ENCODE data around the gene SLC16A13.
"Not testable (repeated sequence)": the region's sequence is repeated elsewhere in the genome, so short reads cannot be mapped to it uniquely, and the experiment has no call there.

Gene SLC16A13

DNA sequence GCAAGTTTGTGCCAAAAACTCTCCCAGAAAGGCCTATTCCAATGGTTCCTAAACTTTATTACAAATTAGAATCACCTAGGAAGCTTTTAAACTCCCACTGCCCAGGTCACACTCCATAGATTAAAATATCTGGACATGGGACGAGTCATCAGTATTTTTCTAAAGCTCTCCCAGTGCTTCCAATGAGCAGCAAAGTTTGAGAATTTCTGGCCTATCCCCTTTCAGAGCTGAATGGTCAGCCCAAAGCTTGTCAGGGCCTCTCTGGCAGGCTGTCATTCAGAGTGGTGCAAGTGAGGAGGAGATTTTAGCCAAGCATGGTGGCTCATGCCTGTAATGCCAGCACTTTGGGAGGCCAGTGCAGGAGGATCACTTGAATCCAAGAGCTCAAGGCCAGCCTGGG is 10.6 kb upstream of the SLC16A13 start:
- H3K4me3 ChIP-seq (ENCODE audit: low read depth, low read length): no peak overlapping the region
- DNase-seq (ENCODE audit: low read depth): no peak

GRCh38 chr17:7026471-7027115 is 9.2 kb upstream of the SLC16A13 start:
- H3K4me3 ChIP-seq (ENCODE audit: low read depth, low read length): no peak overlapping the region

GRCh38 chr17:7027335-7027734 is 8.5 kb upstream of the SLC16A13 start:
- H3K4me3 ChIP-seq (ENCODE audit: low read depth, low read length): no peak overlapping the region
- DNase-seq (ENCODE audit: low read depth): no peak

More at GRCh38 chr17:7026471-7027115, 9.2 kb upstream of the SLC16A13 start:
- DNase-seq (ENCODE audit: low read depth): no peak

GRCh38 chr17:7029096-7029495 is 6.7 kb upstream of the SLC16A13 start:
- DNase-seq (ENCODE audit: low read depth): no peak

DNA sequence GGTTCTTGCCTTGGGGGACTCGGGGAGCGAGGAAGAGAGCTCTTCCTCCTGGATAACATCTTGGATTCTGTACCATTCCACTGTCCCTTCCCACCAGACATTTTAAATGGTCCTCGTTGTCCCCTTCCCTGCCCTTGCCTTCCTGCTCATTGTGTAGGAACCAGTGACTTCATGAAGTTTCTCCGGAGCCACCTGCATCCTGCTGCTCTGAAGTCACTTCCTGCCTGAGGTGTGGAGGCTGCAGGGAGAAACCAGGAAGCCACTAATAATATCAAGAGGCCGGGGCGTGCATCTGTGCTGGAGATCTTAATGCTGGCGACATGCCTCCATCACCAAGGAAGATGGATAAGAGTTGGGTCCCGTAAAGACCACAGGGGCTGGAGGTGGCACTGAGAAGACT is 6.2 kb upstream of the SLC16A13 start:
- no peak overlapping the region for H3K4me3 ChIP-seq (ENCODE audit: low read depth, low read length)
- DNase-seq (ENCODE audit: low read depth): no peak

More at GRCh38 chr17:7029096-7029495, 6.7 kb upstream of the SLC16A13 start:
- no peak overlapping the region for H3K4me3 ChIP-seq (ENCODE audit: low read depth, low read length)

DNA sequence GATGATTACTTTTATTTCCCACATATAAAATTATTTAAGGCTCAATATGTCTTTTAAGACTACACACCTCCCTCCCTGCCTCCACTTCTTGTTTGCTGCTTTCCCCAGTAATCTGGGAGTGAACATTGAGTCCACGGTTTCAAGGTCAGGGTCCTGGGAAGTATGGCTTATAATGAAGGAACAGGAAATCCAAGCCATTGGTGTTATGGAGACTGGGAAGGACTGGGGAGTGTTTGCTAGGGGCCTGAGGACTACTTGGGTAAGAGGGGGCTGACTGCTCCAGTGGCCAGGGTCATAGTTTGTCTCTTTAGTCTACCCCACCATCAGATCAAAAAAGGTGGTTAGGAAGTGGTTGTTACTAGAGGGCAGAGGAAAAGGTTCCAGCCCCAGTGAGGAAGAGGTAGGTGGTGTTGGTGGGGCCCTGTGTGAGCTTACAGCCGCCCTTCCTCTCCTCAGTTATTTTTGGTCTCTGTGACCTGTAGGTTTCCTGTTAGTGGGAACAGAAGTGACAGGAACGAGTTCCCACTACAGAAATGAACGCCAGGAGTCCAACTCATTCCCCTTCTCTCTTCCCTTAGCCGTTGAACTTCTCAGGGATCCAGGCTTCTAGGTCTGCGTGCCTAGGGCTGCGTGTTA is 742 bp upstream of the SLC16A13 start:
- no peak for DNase-seq (ENCODE audit: low read depth)
- peak overlapping the region; percentile 76 for H3K4me3 ChIP-seq (ENCODE audit: low read depth, low read length)

- H3K4me3 ChIP-seq (ENCODE audit: low read depth, low read length): no peak overlapping the region
- DNase-seq (ENCODE audit: low read depth): no peak
Observed at GRCh38 chr17:7038025-7038862, 2.4 kb downstream of the SLC16A13 start.

DNA sequence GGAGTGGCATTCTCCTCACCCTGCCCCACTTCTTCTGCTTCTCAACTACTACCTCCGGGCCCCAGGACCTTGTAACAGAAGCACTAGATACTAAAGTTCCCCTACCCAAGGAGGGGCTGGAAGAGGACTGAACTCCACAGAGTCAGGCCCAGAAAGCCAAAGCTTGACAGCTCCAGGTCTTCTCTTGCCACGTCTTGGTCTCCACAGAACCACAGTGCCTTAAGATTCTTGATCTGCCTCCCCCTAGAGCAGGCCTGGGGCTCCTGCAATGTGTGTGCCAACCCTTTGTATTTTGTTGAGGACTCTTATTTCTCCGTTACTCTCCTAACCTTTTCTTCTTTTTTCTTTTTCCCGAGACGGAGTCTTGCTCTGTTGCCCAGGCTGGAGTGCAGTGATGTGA is 4.0 kb downstream of the SLC16A13 start:
- no peak for DNase-seq (ENCODE audit: low read depth)
- no peak overlapping the region for H3K4me3 ChIP-seq (ENCODE audit: low read depth, low read length)

GRCh38 chr17:7041607-7042500 is 6.0 kb downstream of the SLC16A13 start:
- peak overlapping the region; percentile 15 for H3K4me3 ChIP-seq (ENCODE audit: low read depth, low read length)

GRCh38 chr17:7042501-7043181 is 6.8 kb downstream of the SLC16A13 start:
- no peak for DNase-seq (ENCODE audit: low read depth)
- H3K4me3 ChIP-seq (ENCODE audit: low read depth, low read length): peak overlapping the region; percentile 40

More at GRCh38 chr17:7041607-7042500, 6.0 kb downstream of the SLC16A13 start:
- no peak for DNase-seq (ENCODE audit: low read depth)

GRCh38 chr17:7043182-7043496 is 7.3 kb downstream of the SLC16A13 start:
- DNase-seq (ENCODE audit: low read depth): no peak
- peak overlapping the region; percentile 40 for H3K4me3 ChIP-seq (ENCODE audit: low read depth, low read length)

DNA sequence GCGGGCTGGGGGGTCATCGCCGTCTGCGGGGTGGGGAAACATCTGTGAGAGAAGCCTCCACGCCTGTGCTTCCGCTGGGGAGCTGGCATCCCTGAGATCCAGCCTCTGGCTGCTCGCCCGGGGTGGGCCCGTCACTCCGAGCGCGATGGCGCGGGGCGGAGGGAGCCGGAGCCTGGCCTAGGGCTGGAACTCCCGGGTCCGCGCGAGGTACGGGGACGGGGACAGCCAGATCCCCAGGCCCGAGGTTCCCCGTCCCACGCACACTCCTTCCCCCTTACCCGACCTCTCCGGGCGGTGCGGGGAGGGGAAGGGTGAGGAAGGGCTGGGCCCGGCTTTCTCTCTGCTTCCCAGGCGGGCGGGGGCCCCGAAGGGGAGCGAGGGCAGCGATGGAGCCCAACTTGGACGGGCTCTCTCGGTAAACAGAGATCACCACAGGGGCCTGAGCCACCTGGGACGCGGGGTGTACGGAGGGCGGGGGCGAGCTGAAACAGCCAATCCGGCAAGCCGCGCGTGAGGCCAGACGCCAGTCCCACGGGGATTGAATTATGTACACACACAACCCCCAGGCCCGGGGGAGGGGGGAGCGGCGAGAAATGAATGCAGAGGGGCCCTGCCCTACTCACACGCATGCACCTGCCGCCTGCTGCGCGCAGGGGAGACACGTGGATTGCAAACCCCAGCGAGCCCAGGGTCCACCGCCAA is 7.8 kb downstream of the SLC16A13 start, which contains the start of gene SLC16A11:
Gene SLC16A11 (minus strand): TSS at position 596 of the 702 bp plus-strand sequence. CDS start 579 bp downstream, at position 17.
- DNase-seq (ENCODE audit: low read depth): no peak

DNA sequence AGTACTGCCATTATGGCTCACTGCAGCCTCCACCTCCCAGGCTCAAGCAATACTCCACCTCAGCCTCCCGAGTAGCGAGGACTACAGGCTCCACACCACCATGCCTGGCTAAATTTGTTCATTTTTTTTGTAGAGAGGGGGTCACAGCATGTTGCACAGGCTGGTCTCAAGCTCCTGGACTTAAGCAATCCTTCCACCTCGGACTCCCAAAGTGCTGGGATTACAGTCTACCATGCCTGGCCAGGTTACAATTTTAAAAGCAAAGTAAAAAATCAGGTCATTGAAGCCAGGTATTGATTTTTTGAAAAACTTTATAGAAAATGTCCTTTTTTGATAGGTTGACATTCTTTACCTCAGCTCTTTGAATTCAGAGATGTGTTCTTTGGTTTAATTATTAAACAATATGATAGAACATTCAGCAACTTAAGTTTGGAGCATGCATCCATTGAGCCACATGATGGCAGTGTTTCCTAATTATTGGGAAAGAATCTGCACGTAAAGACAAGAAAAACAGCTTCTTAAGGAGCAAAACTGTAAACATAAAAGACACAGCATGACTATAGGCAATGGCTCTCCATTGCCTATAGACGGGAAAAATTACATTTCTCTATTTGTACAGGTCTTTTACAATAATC is 9.8 kb downstream of the SLC16A13 start:
- H3K4me3 ChIP-seq (ENCODE audit: low read depth, low read length): no peak overlapping the region
- DNase-seq (ENCODE audit: low read depth): peak; percentile 47

More for the DNA sequence above, 7.8 kb downstream of the SLC16A13 start, which contains the start of gene SLC16A11:
- H3K4me3 ChIP-seq (ENCODE audit: low read depth, low read length): peak within 1 kb of the TSS; percentile 40

- no peak overlapping the region for H3K4me3 ChIP-seq (ENCODE audit: low read depth, low read length)
- DNase-seq (ENCODE audit: low read depth): no peak
Observed at GRCh38 chr17:7046127-7046724, 10.4 kb downstream of the SLC16A13 start.

- not testable (repeated sequence) for DNase-seq (ENCODE audit: low read depth); H3K4me3 ChIP-seq (ENCODE audit: low read depth, low read length)
Observed at GRCh38 chr17:7046725-7047397, 11.0 kb downstream of the SLC16A13 start.

DNA sequence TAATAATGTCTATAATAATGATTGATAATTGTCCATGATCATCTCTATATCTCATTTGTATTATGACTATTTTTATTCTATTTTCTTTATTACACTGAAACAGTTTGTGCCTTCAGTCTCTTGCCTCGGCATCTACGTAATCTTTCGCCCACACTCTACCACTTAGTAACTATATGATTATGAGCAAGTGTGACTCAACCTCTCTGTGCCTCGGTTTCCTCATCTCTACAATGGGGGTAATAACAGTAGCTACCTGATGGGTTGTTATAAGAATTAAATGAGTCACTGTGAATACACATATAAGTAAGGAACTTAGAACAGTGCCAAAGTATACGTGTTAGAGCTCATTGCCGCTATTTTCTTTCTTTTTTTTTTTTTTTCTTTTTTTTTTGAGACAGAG is 11.8 kb downstream of the SLC16A13 start:
- no peak for DNase-seq (ENCODE audit: low read depth)
- H3K4me3 ChIP-seq (ENCODE audit: low read depth, low read length): no peak overlapping the region

GRCh38 chr17:7048968-7049367 is 13.2 kb downstream of the SLC16A13 start:
- DNase-seq (ENCODE audit: low read depth): no peak
- H3K4me3 ChIP-seq (ENCODE audit: low read depth, low read length): no peak overlapping the region
